Measurements from ENCODE around the gene SDK1. TPM values are rescaled to one million over a fixed set of nuclear protein-coding genes. Genes with fewer than 3 reads are reported as not detected.

Gene SDK1
- polyA plus RNA-seq, 1 donor: 7.1 TPM

GRCh38 chr7:4182605-4183300 is 881.7 kb downstream of the SDK1 start:
- no peak for DNase-seq

DNA sequence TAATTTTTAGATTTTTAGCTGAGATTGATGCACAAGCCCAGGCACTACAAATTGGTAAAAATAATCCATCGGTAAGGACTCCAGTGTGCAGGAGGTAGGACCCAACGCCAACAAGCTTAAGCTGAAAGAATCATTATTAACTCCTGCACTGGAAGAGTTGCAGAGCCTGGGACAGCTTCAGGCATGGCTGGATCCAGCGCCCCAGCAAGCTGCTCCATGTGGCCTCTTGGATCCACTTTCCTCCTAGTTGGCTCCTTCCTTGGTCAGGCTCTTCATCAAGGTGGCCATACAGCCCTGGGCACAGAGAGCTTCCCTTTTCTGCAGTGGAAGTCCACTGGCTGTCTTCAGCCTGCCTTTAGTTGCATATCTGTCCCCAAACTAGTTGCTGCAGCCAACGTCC is 883.6 kb downstream of the SDK1 start:
- DNase-seq: no peak

DNA sequence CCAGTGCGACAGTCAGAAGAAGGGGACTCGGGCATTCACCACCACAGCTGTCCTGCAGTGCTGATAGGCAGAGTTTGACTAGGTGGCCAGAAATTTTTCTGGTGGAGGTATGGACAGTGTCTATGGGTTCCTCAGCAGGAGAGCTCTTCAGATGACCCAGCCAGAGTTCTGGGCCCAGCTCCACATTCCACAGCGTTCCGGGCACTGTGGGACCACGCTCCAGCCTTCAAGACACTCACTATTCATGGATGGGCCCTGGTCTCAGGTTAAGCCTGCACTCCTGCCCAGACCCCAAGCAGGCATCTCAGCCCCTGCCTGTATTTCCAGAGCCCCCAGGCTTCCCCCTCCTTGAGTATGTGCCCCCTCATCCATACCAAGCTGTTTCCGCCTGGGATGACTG is 884.1 kb downstream of the SDK1 start:
- no peak for DNase-seq

GRCh38 chr7:4185721-4186512 is 884.9 kb downstream of the SDK1 start:
- no peak for DNase-seq

DNA sequence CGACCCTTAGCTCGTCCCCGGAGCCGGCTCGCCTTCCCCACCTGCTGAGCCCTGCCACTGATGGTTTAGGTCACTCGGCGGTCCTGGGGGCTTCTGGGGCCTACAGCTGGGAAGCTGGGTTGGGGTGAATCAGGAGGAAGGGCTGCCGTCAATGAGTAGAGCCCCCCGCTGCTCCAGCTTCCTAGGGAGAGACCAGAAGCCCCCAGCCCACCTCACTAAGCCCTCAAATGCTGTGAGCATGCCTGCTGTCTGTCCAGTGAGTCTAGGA is 885.4 kb downstream of the SDK1 start:
- no peak for DNase-seq

DNA sequence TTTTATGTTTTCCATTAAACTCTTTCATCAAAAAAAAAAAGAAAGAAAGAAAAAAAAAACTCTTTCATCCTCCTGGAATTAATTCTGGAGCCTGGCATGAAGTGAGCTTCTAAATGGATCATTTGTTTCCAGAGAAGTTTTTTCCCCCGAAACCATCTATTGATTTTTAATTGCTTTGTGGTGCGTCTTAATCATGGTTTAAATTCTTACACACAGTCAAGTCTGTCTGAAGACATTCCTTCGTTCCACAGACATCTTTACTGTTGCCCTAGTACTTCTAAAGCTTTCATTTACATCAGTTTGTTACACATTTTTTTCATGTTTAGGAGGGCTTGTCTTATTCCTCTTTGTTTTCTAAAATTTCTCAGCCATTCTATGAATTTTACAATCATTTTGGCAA is 887.6 kb downstream of the SDK1 start:
- no peak for DNase-seq

- DNase-seq: peak; percentile 58
Observed at GRCh38 chr7:4189131-4189570, 888.1 kb downstream of the SDK1 start.

DNA sequence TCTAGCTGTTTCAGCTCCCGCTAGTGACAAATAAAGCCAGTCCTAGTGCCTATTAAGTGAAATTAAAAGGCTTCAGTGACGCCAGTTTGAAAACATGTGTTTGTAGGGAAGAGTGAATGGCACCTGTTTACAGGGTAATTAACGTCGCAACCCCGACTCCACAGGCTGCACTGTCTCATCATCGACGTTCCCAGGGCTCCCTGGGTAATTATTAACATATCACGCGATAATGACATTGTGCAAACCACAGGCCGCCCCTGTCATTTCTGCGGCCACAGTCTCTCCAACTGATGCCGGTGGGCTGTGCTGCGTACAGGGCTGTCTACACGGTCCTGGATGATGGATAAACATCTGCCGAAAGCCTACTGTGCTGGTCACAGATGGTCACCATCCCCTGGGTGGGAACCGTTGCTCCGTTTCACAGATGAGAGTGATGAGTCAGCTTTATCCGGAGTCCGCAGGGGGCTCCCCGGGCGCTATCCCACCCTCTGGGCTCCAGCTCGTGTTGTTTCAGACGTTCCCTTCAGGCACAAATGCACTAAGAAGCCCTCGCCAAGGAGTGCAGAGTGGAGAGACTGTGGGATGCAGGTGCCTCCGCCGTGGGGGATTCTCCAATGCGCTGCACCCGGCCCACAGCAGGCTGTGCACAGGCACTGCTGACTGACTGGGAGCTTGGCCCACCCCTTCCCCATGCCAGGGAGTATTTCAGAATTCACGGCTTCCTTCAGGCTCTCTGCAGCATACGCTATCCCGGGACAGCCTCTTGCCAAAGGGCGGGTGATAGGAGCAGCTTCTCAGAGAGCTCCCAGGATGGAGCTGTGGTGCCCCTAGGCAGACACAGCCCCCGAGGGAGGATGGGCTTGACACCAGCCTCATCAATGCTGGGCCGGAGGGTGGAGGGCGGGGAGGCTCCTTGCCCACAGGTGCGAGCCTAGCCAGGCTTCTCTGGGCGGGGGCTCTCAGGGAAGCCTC is 889.2 kb downstream of the SDK1 start:
- no peak for DNase-seq

GRCh38 chr7:4191046-4191445 is 890.0 kb downstream of the SDK1 start:
- no peak for DNase-seq

DNA sequence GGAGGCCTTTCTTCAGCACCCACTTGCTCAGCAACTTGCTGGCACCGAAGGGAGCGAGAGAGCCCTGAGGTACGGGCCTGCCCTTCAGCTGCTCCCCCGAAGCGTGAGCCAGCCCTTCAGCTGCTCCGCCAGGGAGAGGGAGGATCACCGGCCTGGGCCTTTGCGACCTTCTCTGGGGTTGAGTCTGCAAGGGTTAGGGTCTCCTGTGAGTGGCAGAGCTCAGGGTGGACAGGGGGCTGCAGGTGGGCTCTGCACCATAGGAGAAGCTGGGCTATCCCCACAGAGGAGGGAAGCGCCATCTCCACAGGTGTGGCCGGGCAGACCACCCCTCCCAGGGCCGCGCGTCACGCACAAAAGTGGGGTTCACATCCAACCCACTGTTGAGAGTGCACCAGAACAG is 890.5 kb downstream of the SDK1 start:
- DNase-seq: no peak

GRCh38 chr7:4195660-4196059 is 894.6 kb downstream of the SDK1 start:
- no peak for DNase-seq

DNA sequence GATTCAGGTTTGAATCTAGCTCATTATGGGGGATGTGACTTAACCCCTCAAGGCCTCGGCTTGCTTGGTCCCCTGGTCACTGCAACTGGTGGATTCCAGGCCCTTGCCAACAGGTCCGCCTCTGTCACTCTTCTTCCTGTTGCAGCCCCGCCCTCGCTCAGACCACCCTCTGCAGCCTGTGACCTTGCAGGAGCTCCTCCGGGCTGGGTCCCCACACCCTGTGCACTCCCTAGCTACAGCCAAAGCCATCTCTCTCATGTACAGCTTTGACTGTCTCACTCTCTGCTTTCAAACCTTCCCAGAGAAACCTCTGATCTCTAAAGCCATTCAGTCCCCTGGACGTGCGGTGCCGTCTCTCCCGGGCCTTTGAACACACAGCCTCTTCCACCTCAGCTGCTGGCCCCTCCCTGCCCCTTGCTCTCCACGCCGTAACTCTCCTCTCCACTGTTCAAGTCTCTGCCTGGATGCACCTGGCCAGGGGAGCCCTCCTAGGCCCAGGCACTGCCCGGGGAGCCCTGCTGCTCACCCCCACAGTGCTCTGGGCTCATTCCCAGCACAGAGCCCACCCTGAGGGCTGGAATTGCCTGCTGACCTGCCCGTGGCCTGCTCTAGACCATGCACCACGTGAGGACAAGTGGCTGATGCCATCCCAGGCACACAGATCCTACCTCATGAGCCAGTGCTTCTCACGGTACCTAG is 895.2 kb downstream of the SDK1 start:
- no peak for DNase-seq

DNA sequence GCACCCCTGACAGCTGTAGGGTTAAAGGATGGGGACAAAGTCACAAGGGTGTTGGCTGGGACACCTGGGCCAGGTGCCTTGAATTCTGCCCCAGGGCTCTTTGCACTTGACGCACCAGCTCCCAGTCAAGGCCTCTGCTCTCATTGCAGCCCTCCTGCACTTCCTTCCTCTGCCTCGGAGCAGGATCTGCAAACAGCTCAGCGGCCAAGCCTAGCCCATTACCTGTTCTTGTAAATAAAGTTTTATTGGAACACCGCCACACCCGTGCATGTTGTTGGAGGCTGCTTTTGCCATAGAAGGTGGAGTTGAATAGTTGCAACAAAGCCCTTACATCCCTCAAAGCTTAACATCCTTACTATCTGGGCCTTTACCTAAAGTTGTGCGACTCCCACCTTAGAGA is 897.2 kb downstream of the SDK1 start:
- no peak for DNase-seq

DNA sequence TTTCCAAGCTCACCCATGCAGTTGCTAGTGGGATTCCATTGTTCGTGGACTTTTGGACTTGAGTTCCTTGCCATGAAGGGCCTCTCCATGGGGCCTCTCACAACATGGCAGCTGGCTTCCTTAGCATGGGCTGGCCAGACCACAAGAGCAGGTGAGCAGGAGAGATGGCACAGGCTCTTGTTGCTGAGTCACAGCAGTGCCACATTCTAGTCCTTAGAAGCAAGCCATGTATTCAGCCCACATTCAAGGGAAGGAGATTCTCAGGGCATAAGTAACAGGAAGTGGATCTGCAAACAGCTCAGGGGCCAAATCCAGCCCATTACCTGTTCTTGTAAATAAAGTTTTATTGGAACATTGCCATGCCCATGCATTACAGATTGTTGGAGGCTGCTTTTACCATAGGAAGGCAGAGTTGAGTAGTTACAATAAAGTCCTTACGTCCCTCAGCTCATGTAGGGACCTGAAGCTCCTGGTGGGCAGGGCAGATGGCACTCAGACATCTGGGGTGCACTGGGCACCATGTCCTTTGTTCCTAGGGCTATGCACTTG is 899.6 kb downstream of the SDK1 start:
- DNase-seq: no peak

- DNase-seq: no peak
Observed at GRCh38 chr7:4201566-4201965, 900.5 kb downstream of the SDK1 start.

DNA sequence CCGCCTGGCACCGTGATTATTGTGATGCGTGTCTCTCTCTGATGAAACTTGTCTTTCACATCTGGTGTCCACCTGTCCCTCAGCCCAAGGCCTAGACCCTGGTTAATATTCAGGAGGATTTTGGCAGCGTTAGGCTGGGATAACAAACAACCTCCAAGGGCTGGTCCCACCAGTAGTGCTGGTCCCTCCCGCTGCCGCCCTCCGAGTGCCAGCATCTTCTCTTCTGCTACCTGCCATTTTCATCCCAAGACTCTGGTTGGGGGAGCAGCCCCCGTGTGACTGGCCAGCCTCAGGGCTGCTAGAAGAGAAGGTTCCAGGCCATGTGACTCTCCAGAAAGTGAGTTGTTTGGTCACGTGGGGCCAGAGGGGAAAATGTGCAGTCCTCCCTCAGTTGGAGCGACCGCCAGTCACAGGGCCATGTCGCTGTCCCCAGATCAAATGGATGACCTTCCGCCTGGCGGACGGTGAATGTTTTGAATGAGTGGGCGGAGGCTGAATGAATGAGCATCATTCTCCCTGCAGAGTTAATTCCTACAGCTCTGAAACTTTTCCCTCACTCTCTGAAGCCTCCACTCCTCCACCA is 901.2 kb downstream of the SDK1 start:
- no peak for DNase-seq

DNA sequence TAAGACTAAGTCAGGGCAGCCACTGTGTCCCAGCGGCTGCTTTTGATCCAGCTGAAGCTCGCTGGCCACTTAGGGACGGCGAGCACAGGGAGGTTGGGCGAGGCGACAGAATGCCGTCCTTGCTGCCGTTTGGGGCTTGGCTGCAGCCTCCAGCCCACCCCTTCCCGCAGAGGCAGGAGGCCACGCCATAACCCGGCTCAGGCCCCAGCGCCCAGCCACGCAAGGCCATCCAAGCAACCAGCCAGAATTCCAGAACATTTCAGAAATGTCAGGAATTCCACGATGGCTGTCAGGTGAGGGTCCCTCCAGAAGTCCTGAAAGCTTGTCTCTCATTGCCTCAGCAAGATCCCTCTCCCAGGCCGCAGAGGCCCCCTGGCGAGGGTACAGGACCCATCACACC is 901.9 kb downstream of the SDK1 start:
- no peak for DNase-seq

GRCh38 chr7:4203626-4204512 is 902.8 kb downstream of the SDK1 start:
- DNase-seq: no peak

- DNase-seq: no peak
Observed at GRCh38 chr7:4204513-4205165, 903.6 kb downstream of the SDK1 start.

DNA sequence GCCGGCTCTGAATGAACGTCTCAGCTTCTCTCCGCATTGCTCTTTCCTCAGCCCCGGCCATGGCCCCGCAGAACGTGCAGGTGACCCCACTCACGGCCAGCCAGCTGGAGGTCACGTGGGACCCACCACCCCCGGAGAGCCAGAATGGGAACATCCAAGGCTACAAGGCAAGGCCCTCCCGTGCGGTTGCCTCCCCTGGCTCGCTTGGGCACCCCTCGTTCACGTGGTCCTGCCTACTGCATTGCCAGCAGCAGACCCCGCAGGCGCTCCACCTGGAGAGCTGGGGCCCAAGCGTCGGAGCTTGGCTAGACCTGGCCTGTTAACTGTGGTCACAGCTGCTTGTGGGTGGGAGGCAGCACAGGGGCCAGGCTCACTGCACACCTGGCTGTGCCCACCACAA is 904.8 kb downstream of the SDK1 start:
- no peak for DNase-seq
